GM12892 (cell line): ENCODE results near the gene NANOS1.

Experiments
- POLR2A ChIP-seq: IDR thresholded peaks from 2 replicates; pipeline ENCODE4 v1.6.1; 2011; ENCODE audit warnings: low read depth, low read length, control low read depth
- POLR2AphosphoS5 ChIP-seq: IDR thresholded peaks from 2 replicates; pipeline ENCODE4 v1.6.1; 2011; ENCODE audit warnings: low read depth, low read length, control low read depth

DNA sequence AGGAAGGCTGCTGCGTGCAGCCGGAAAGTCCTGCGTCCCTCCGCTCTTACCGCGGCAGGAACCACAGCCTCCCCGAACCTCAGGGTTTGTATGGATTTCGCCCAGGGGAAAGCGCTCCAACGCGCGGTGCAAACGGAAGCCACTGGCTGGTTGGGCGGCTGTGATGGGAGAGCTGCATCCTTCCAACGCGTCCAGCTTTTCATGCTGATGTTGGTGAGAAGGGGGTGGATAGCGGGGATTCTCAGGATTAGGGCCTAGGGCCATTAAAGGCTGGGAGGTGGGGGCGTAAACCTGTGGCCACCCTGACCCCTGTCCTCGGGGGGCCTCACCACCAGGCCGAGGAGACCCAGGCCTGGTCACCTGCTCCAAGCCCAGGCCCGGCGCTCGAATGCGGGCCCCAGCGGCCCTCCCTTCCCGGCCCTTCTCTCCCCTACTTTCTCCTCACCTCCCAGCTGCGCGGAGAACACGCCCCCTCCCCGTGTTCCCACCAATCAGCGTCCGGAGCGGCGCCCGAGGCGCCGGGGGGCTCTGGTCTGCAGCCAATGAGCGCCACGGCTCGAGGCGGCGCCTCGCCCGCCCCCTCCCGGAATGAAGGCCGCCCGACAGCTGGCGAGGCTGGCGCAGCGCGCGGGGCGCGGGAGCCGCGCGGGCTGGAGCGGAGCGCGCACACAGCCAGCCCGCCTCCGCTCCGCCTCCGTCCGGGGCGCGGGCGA is 458 bp upstream of the NANOS1 start:
- TF ChIP-seq POLR2AphosphoS5 (no peak), POLR2A (no peak)
